A549 (cell line): ENCODE measurements around the gene RBMS3.
"Not testable (repeated sequence)": the region's sequence is repeated elsewhere in the genome, so short reads cannot be mapped to it uniquely, and the experiment has no call there.

Source experiments
- CTCF ChIP-seq: fragments of >200 bp; sonication (Bioruptor Twin); formaldehyde crosslinking; IDR thresholded peaks from 3 replicates; pipeline ENCODE4 v1.5.1; 2016
- EHMT2 ChIP-seq: fragments of 200-600 bp; sonication (generic); IDR thresholded peaks from 2 replicates; pipeline ENCODE4 v1.6.1; 2016; ENCODE audit warnings: antibody characterized with exemption, low read depth, mild to moderate bottlenecking, moderate library complexity
- HDAC2 ChIP-seq: fragments of 200-600 bp; sonication (generic); IDR thresholded peaks from 2 replicates; pipeline ENCODE4 v1.6.1; 2016
- KDM5A ChIP-seq: fragments of 200-600 bp; sonication (generic); IDR thresholded peaks from 2 replicates; pipeline ENCODE4 v1.6.1; 2016; ENCODE audit warnings: antibody characterized with exemption, mild to moderate bottlenecking
- POLR2A ChIP-seq: IDR thresholded peaks from 2 replicates; pipeline ENCODE4 v1.6.1; 2012; ENCODE audit warnings: mild to moderate bottlenecking, low read length
- RAD21 ChIP-seq, 2 experiments: fragments of >200 bp in 1 of 2; sonication (Bioruptor Twin) in 1 of 2; formaldehyde crosslinking in 1 of 2; IDR thresholded peaks in 1 of 2; conservative IDR thresholded peaks in 1 of 2; 2 replicates in 1 of 2; 3 replicates in 1 of 2; pipeline ENCODE4 v1.6.1; 2012 to 2018; ENCODE audit warnings: inconsistent platforms in 1 of 2
- RARB ChIP-seq: fragments of 250-450 bp; sonication (Bioruptor Pico); IDR thresholded peaks from 2 replicates; pipeline ENCODE4 v1.8.0; 2021; ENCODE audit warnings: mild to moderate bottlenecking, moderate library complexity
- RCOR1 ChIP-seq: fragments of 150-350 bp; IDR thresholded peaks from 2 replicates; pipeline ENCODE4 v1.6.1; 2014; ENCODE audit warnings: antibody characterized with exemption, low read length, low read depth
- REST ChIP-seq: fragments of 200-600 bp; sonication (generic); IDR thresholded peaks from 2 replicates; pipeline ENCODE4 v1.6.1; 2016; ENCODE audit warnings: antibody characterized with exemption, mild to moderate bottlenecking, moderate library complexity

- TF ChIP-seq CTCF; RAD21 (conservative IDR thresholded peaks at IDR 0.05 in 1 of 2, IDR thresholded peaks at IDR 0.05 in 1 of 2); KDM5A; RCOR1; POLR2A; EHMT2; HDAC2; RARB; REST: not testable (repeated sequence)
Measured at GRCh38 chr3:29670476-29670875, 389.6 kb downstream of the RBMS3 start.
